HG03521 (cell line): Measurements from ENCODE around the gene STX8.
"Not testable (repeated sequence)": the region's sequence is repeated elsewhere in the genome, so short reads cannot be mapped to it uniquely, and the experiment has no call there.

ENCODE experiments used
- ATAC-seq: cut with Tn5 transposase; IDR thresholded peaks from one replicate; pipeline ENCODE4 v1.9.1; 2021; ENCODE audit warnings: mild to moderate bottlenecking, moderate library complexity; ENCODE audit not compliant: unreplicated experiment

STX8 gene

GRCh38 chr17:9271989-9272388 is 303.6 kb downstream of the STX8 start:
- ATAC-seq, result no peak

- ATAC-seq, result no peak
These were observed 304.7 kb downstream of the STX8 start for GRCh38 chr17:9270921-9271320.

- ATAC-seq, result no peak
These were observed 306.1 kb downstream of the STX8 start for GRCh38 chr17:9269350-9270035.

- no peak for ATAC-seq
These were observed 307.1 kb downstream of the STX8 start for GRCh38 chr17:9268546-9268945.

GRCh38 chr17:9266697-9267117 is 308.9 kb downstream of the STX8 start:
- no peak for ATAC-seq

GRCh38 chr17:9266031-9266680 is 309.5 kb downstream of the STX8 start:
- ATAC-seq, result no peak

- no peak for ATAC-seq
These were observed 314.3 kb downstream of the STX8 start for GRCh38 chr17:9261081-9262012.

GRCh38 chr17:9259419-9259818 is 316.2 kb downstream of the STX8 start:
- ATAC-seq, result no peak

- ATAC-seq, result no peak
These were observed 317.3 kb downstream of the STX8 start for GRCh38 chr17:9258115-9259015.

- not testable (repeated sequence) for ATAC-seq
These were observed 318.0 kb downstream of the STX8 start for GRCh38 chr17:9257630-9257965.

GRCh38 chr17:9256751-9257629 is 318.6 kb downstream of the STX8 start:
- no peak for ATAC-seq

- ATAC-seq, result no peak
These were observed 319.3 kb downstream of the STX8 start for GRCh38 chr17:9256361-9256750.

GRCh38 chr17:9255833-9256232 is 319.8 kb downstream of the STX8 start:
- no peak for ATAC-seq

- no peak for ATAC-seq
These were observed 320.8 kb downstream of the STX8 start for GRCh38 chr17:9254841-9255240.

- no peak for ATAC-seq
These were observed 322.3 kb downstream of the STX8 start for GRCh38 chr17:9253308-9253707.

- ATAC-seq, result no peak
These were observed 324.3 kb downstream of the STX8 start for GRCh38 chr17:9251273-9251672.

- ATAC-seq, result no peak
These were observed 326.2 kb downstream of the STX8 start for GRCh38 chr17:9249245-9249953.

GRCh38 chr17:9247401-9247938 is 328.1 kb downstream of the STX8 start:
- ATAC-seq, result no peak
